ENCODE data around the gene TBC1D5.
"Not testable (repeated sequence)": the region's sequence is repeated elsewhere in the genome, so short reads cannot be mapped to it uniquely, and the experiment has no call there.

TBC1D5 gene

DNA sequence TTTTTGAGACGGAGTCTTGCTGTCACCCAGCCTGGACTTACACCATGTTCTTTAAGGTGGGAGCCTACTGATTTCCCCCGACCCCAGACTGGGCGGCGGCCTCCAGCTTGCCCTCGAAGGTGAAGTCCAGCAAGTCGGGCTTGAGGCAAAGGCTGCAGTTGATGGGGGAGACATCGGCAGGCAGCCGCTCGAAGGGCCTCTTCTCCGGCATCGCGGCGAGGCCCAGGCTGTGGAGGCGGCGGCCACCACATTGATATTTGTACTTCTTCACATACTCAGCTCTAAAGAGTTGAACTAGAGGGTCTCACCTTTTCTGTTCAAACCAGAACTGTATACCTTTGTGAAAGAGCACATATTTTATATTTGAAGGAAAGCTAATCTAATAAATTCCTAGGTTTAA, 36.4 kb downstream of the TBC1D5 start:
- not testable (repeated sequence) for DNase-seq

DNA sequence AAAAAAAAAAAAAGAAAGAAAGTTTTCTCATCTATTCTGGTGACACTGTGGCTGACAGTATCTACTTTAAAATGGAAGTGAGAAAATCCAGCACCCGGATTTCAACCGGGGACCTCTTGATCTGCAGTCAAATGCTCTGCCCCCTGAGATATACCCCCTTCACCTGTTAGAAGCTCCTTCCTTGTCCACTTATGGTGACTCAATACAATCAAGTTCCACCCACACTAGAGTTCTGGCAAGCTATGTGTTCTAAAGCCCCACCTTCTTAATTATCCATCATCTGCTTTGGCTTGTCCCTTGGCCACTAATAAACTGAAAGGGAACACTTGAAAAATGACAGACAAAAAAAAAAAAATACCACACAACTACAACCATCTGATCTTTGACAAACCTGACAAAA, 42.6 kb downstream of the TBC1D5 start:
- not testable (repeated sequence) for DNase-seq

DNA sequence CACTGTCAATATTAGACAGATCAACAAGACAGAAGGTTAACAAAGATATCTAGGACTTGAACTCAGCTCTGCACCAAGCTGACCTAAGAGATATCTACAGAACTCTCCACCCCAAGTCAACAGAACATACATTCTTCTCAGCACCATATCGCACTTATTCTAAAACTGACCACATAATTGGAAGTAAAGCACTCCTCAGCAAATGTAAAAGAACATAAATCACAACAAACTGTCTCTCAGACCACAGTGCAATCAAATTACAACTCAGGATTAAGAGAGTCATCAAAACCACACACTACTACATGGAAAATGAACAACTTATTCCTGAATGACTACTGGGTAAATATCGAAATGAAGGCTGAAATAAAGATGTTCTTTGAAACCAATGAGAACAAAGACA, 46.8 kb downstream of the TBC1D5 start:
- not testable (repeated sequence) for DNase-seq

DNA sequence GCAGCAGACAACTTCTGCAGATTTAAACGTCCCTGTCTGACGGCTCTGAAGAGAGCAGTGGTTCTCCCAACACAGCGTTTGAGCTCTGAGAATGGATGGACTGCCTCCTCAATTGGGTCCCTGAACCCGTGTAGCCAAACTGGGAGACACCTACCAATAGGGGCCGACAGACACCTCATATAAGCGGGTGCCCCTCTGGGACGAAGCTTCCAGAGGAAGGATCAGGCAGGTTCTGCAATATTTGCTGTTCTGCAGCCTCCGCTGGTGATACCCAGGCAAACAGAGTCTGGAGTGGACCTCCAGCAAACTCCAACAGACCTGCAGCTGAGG, 48.8 kb downstream of the TBC1D5 start:
- DNase-seq = not testable (repeated sequence)

DNA sequence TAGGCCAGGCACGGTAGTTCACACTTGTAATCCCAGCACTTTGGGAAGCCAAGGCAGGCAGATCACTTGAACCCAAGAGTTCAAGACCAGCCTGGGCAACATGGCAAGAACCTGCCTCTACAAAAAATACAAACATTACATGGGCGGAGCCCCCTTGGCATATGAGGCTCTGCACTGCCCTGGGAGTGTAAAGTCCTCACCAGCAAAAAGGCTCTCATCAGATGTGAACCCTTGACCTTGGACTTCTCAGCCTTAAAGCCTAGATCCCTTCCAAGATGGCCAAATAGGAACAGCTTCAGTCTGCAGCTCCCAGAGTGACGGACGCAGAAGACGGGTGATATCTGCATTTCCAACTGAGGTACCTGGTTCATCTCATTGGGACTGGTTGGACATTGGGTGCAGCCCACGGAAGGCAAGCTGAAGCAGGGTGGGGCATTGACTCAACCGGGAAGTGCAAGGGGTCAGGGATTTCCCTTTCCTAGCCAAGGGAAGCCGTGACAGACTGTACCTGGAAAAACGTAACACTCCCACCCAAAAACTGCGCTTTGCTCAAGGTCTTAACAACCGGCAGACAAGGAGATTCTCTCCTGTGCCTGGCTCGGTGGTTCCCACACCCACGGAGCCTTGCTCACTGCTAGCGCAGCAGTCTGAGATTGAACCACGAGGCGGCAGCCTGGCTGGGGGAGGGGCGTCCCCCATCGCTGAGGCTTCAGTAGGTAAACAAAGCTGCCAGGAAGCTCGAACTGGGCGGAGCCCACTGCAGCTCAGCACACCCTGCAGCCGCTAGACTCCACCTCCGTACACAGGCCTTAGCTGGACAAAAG, 49.4 kb downstream of the TBC1D5 start:
- peak; percentile 48 for DNase-seq

DNA sequence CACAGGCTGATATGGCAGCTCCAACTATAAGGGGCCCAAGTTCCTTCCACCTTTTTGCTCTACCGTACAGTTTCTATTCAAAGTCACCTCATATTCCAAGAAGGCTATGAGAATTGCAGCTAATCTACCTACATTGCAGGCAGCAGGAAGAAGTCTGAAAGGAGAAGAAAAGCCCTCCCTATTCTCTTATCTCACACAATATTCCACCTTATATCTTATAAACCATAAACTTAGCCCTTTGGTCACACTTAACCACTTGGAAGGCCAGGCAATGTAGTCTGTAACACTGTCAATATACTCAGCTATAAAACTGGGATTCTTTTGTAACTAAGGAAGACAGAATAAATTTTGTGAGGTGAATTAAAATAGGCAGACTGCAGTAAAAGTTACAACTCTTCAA, 54.9 kb downstream of the TBC1D5 start:
- DNase-seq = no peak

DNA sequence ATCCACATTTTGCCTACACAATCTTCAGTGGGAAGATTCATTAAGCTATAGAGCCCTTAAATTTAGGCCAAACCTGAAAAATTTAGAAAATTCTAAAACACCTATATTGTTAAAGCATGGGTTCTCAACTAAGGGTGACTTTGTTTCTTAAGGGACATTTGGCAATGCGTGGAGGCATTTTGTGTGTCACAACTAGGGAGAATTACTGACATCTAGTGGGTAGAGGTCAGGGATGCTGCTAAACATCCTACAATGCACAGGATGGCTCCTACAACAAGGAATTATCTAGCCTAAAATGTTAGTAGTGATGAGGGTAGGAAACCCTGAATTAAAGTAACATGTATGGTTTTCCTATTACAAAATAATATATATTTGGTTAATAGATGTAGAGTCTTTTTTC, 55.8 kb downstream of the TBC1D5 start:
- no peak for DNase-seq

DNA sequence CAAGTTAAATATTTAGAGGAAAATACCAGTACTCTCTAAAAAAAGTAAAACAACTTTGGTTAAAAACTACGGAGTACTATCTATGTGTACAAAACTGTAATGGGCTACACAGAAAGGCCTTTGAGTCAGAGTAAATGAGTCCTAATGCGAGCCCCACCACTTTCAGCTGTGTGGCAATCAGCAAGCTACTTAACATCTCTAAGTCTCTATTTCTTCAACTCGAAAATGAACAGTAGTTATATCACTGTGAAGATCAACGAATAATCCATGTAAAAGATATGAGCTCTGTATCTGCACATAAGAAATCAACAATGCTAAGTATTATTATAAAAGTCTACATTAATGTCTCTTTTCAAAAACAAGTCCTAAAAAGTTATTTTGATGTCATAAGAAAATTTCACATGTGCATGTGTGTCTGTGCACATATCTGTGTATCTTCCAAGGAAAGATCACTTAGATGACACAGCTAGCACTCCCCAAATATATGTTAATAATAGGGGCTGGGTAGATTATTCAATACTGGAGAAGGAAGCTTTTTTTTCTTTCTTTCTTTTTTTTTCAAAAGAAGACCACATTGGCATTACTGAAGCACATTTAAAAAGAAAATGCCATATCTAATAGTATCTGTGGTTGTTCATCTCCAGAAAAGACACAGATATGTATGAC, 58.8 kb downstream of the TBC1D5 start:
- no peak for DNase-seq

DNA sequence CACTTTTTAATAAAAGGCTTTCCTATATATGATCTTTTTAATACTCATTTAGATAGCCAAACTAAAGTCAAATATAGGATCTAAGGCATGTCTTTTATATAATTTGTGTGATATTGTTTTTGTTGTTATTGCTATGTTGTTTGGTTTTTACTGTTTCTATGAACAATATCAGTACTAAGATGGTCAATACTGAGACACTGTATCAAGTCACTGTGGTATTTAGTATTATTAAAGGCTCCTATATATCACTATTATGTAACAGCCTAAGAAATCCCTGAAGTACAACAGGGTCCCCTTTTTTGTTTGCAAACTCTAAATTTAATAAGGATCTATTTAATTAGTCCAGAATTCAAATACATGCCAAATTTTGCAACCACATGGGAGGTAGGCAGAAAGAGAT, 61.9 kb downstream of the TBC1D5 start:
- no peak for DNase-seq

DNA sequence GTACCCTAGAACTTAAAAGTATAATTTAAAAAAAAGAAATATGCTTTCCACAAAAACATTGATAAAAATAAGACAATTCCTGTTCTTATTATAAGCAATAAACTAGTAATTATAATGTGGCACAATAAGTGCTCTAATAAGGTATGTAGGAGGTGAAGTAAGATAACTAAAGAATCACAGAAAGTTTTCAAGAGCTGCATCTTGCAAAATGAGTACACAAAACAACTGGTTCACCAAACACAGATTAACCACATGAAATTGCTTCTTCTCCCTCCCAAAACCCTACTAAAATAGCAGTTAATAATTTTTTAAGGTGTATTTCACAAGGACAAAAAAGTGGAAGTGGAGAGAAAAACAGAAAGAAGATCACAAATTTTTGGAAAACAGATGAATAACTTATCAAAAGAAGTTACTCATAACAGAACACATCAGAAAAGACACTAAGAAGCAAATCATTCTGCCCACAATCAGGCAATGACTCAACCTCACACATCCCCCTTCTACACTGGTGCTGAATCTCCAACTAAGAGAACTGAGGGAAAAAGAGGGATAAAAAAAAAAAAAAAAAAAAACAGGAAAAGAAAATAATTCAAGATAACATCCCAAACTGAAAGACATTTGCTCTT, 64.2 kb downstream of the TBC1D5 start:
- peak; percentile 1 for DNase-seq

DNA sequence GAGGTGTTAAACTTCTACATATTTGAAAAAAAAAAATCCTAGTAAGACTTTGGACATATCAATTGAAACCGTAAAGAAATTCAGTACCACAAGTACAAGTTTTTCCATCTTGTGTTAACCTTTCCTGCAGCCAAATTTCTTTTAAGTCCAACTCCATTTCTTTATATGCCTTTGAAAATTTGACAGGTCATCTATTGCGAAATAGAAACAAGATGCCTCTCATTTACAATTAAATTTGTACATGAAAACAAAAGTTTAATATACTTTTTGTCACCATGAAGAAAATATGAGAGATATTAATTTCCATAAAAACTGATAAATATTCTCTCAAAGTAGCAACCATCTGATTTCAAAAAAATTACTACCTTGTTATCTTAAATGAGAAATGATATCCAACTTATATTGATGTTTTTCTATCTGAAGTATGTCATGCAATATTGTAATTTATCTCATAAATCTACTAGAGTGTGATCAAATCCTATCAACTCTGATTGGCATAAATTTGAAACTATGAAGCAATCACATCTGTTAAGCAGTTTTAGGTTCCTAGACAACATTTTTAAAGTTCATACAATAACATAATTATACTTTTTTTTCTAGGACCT, 68.2 kb downstream of the TBC1D5 start:
- no peak for DNase-seq

DNA sequence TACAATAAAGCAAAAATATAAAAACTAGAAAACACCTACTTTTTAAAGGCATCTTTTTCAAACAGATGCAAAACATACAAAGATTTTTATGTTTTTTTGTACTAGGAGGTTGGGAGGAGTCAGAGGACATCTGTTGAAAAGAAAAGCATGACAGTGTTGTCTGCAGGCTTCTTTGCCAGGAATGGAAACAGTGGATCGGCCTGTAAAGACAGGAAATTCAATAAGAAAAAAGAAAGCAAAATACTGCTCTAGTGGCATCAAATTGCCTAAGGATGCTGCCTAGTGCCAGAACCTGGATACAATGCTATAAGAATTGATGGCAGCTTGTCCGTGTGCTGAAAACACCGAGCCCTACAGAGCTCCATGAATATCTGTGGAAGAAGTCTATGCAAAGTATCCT, 69.9 kb downstream of the TBC1D5 start:
- DNase-seq = no peak

DNA sequence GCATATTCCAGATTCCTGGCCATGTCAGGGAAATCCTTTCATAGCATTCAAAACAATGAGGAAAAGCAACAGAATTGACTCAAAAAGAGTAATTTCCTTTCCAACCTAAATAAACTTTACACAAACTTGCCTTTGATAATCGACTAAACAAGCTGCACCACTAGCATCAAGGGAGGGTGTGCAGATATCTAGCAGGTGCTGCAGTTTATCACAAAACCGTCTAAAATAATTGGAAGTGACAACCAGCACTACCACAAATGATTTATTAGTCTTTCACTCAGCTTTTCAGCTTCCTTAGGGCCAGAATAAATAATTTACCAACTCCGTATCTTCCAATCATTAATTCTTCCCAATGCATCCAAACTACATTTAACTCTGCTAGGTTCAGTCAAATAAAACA, 71.7 kb downstream of the TBC1D5 start:
- DNase-seq = no peak

DNA sequence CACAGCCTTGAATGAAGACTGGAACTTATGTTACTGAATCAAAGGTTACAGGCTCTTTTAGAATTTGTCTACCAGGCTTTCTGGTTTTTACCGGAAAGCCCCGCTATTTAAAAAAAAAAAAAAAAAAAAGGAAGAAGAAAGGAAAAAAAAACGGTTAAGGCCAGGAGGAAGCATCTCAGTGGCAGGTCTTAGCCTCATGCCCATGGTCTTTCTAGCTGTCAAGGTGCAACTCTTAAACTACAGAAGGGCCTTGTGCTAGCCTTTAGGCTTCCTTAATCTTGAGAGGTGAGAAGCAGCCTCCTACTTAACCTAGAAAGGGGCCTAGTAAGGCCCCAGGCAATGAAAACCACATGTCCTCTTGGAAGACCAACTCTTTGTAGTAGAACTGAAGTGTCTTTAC, 77.5 kb downstream of the TBC1D5 start:
- DNase-seq = no peak

DNA sequence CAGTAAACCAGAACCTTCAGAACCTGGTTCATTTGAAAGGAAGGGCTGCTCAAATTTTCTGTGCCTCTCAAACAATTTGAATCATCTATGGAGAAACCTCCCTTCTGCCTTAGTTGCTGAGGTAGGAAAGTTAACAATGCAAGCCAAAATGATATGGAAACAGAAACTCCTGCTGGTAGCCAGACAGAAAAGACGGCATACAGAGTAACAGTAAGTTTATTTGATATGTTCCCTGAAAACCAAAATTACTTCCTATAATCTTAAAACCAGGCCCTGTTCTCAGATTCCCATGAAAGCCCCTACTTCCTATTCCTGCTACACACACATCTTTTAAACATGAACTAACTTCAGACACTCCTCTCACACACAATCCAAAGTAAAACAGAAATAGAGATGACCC, 86.2 kb downstream of the TBC1D5 start:
- DNase-seq = no peak

DNA sequence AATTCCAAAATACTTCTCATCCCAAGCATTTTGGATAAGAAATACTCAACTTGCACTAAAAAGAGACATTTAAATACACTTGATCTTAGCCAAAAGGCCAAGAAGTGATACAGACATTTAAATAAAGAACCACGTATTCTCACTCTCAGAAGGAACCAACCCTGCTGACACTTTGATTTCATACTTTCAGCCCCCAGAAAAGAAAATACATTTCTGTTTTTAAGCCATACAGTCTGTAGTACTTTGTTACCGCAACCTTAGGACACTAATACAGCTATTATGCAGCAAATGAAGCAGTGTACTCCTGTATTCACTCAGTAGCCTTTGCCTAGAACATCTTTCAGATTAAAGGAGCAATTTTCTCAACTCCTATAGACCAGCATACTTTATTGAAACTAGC, 86.7 kb downstream of the TBC1D5 start:
- no peak for DNase-seq

DNA sequence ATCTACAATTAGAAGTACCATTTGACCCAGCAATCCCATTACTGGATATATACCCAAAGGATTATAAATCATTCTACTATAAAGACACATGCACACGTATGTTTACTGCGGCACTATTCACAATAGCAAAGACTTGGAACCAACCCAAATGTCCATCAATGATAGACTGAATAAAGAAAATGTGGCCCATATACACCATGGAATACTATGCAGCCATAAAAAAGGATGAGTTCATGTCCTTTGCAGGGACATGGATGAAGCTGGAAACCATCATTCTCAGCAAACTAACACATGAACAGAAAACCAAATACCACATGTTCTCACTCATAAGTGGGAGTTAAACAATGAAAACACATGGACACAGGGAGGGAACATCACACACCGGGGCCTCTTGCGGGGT, 92.7 kb downstream of the TBC1D5 start:
- not testable (repeated sequence) for DNase-seq

DNA sequence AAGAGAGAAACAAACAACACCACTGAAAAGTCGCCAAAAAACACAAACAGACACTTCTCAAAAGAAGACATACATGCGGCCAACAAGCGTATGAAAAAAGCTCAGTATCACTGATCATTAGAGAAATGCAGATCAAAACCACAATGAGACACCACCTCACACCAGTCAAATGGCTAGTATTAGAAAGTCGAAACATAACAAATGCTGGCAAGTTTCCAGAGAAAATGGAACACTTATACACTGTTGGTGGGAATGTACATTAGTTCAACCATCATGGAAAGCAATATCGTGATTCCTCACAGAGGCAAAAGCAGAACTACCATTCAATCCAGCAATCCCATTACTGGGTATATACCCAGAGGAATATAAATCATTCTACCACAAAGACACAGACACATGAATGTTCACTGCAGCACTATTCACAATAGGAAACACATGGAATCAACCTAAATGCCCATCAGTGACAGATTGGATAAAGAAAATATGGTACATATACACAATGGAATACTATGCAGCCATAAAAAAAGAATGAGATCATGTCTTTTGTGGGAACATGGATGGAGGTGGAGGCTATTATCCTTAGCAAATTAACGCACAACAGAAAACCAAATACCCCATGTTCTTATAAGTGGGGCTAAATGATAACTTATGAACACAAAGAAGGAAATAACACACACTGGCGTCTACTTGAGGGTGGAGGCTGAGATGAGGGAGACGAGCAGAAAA, 93.6 kb downstream of the TBC1D5 start:
- not testable (repeated sequence) for DNase-seq

DNA sequence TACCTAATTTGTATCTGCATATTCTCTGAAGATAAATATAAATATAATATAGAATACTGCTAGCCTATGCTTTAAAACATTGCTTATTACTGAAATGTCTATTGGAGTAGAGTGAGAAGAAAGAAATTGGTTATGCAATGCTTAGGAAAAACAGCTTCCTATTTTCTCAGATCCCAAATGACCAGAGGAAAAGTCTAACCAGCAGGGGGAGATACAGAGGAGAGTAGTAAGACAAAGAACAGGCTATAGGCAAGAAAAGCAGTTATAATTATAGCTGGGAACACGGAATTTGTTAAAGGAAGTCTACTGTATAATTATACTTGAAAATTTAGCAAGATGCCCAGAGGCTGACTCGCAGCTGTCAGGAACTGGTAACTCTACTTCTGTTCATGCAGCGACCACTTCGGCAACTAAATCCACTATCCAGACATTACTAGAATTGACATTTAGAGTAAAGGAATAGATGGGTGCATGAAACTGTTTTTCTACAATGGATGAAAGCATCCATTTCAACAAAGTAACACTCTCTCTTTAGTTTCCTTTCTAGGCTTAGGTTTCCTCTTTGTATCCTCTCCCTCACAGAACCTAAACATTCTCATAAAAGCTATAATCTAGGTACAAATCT, 97.2 kb downstream of the TBC1D5 start:
- no peak for DNase-seq

DNA sequence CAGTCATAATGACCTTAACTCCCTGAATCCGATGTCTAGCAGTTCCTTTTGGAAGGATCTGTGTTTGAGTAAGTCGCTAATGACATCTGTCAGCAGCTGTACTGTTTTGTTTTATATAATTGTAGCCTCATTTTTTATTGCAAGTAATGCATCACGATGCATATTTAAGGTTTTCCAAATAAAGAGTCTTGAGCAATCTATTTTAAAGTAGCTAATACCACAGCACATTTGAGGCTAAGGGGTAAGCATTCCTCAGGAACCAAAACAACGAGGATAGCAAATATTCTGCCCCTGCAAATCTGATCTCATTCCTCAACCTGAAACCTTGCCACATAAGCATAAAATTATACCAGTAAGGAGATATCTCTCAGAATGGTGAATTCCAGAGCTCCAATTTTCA, 98.7 kb downstream of the TBC1D5 start:
- no peak for DNase-seq

DNA sequence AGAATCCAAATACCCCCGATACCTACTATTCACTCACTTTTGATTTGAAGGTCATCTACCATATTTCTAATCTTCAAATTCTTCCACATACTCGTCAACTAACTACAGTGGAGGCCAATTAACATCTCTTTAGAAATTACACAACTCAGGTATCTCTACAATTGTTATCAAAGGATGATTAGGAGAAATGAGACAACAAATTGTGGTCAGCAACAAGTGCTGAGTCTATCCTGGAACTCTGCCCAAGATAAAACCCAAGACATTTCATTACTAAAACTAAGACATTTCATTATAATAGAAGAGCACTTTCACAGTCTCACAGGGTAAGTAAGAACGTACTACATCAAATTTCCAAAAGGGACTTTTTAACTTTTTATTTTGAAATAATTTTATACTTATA, 100.0 kb downstream of the TBC1D5 start:
- DNase-seq = no peak

DNA sequence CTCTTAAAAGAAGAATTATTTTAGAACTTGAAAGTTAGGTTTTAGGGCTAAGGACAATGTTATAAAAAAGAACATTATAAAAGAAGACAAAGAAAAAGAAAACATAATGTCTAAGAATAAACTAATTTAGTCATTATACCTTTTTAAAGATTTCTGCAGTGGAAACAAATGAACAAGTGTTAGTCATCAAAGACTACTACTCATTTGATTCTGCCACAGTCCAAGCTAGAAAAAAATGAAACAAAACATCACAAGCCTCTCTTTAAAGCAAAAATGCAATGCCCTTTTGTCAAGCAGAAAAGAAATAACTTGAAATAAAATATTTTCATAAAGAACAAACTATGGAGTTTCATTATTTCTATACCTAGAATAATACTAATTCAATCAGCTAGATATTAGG, 102.0 kb downstream of the TBC1D5 start:
- no peak for DNase-seq

DNA sequence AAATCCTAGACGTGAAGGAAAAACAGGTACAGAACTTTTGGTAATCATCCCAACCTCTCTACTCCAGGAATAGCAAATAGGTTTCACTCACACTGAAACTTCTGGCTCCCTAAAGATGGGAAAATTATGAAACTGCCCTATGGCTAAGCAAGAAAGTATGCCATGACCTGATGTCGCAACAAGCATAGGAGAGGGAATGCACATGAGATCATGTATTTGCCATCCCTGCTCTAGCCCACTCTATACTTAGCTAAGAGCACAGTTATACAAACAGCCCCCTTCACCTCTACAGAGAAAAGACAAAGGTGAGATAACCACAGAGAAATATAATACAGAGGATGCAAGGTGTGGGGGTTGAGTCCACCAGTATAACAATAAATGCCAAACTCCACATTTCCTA, 102.7 kb downstream of the TBC1D5 start:
- DNase-seq = no peak

All from stimulated activated CD4-positive, alpha-beta T cell treated with anti-CD3 and anti-CD28 coated beads, Interleukin-1b, Interleukin-23, amount 100 ng/mL, for 48 hours (primary cell).